HepG2 (cell line): ENCODE results near the gene UCN. TPM values are rescaled to one million over a fixed set of nuclear protein-coding genes. Genes with fewer than 3 reads are reported as not detected.

Experiments
- ATAC-seq: fragments of 200-7000 bp; cut with Tn5 transposase; 3 replicates; pipeline ENCODE4 v1.9.1; 2020; ENCODE audit warnings: mild to moderate bottlenecking, moderate library complexity
- BruUV-seq: library from RNA; stranded (reverse); fragments of 400-500 nt; replicated peaks from 2 replicates; lab custom pipeline; 2021; lab: Mats Ljungman, UMichigan
- CTCF ChIA-PET: fragments of 300-600 bp; formaldehyde crosslinking; extraction: SDS; loops from one replicate; lab custom pipeline; 2021; ENCODE audit warnings: low total read pairs, inconsistent platforms, low intra/inter-chr PET ratio; lab: Yijun Ruan, JAX
- POLR2A ChIA-PET: fragments of 350-600 bp; sonication (Branson Sonifier 250); formaldehyde crosslinking; loops from one replicate; lab custom pipeline; 2020; ENCODE audit warnings: antibody characterized with exemption, inconsistent platforms; lab: Yijun Ruan, JAX
- DNase-seq: peaks from one replicate; pipeline ENCODE4 v3.0.0-alpha.2; 2015; ENCODE audit warnings: low spot score
- FAIRE-seq: peaks from 3 replicates; lab custom pipeline; 2011; peaks lifted over from hg19 to GRCh38; lab: Jason Lieb, UNC
- H2AFZ ChIP-seq: one replicate; pipeline ENCODE4 v1.6.1; 2011; ENCODE audit warnings: low read length, inconsistent platforms
- H3K27ac ChIP-seq: fragments of 300-600 bp; 3 replicates; pipeline ENCODE4 v1.8.0; 2011; ENCODE audit warnings: mixed run types, mild to moderate bottlenecking, mixed read lengths, low read length, inconsistent platforms; ENCODE audit not compliant: insufficient read depth; ENCODE audit errors: extremely low read length
- H3K27me3 ChIP-seq, 2 experiments: fragments of 200-600 bp in 1 of 2; 2 replicates in 1 of 2; 3 replicates in 1 of 2; pipeline versions ENCODE4 v1.6.0 to v1.8.0; 2011; ENCODE audit warnings: low read length in 2 of 2, mild to moderate bottlenecking in 2 of 2, moderate library complexity in 2 of 2, inconsistent platforms in 1 of 2; ENCODE audit not compliant: insufficient read depth in 2 of 2, control insufficient read depth in 1 of 2
- H3K36me3 ChIP-seq, 2 experiments: fragments of 200-600 bp in 1 of 2; replicated peaks in 1 of 2; 2 replicates in 1 of 2; 3 replicates in 1 of 2; pipeline versions ENCODE4 v1.5.1 to v1.8.0; 2011; ENCODE audit warnings: low read length in 2 of 2, inconsistent platforms in 1 of 2; ENCODE audit not compliant: insufficient read depth in 2 of 2, control insufficient read depth in 1 of 2
- H3K4me1 ChIP-seq: 2 replicates; pipeline ENCODE4 v1.5.1; 2012; ENCODE audit warnings: low read length, inconsistent platforms; ENCODE audit not compliant: insufficient read depth
- H3K4me2 ChIP-seq: 2 replicates; pipeline ENCODE4 v1.6.0; 2011; ENCODE audit warnings: low read depth, low read length, inconsistent platforms
- H3K4me3 ChIP-seq, 3 experiments: fragments of 200-600 bp in 1 of 3; sonication (generic), shearing (Covaris generic) in 1 of 3; replicated peaks in 1 of 3; 2 replicates each; pipeline ENCODE4 v1.5.1; 2011 to 2016; ENCODE audit warnings: low read length in 3 of 3, inconsistent platforms in 2 of 3, low read depth in 2 of 3, mild to moderate bottlenecking in 2 of 3, control low read depth in 1 of 3, mixed read lengths in 1 of 3; ENCODE audit not compliant: insufficient read depth in 1 of 3
- H3K79me2 ChIP-seq: one replicate; pipeline ENCODE4 v1.6.1; 2011; ENCODE audit warnings: low read length, inconsistent platforms; ENCODE audit not compliant: insufficient read depth
- H3K9ac ChIP-seq: 2 replicates; pipeline ENCODE4 v1.6.0; 2011; ENCODE audit warnings: mild to moderate bottlenecking, low read depth, low read length, inconsistent platforms; ENCODE audit not compliant: insufficient read depth
- H3K9me3 ChIP-seq: 2 replicates; pipeline ENCODE4 v1.5.1; 2012; ENCODE audit warnings: mild to moderate bottlenecking, low read length
- H4K20me1 ChIP-seq: 2 replicates; pipeline ENCODE4 v1.6.0; 2011; ENCODE audit warnings: inconsistent platforms, mild to moderate bottlenecking, low read length, moderate library complexity; ENCODE audit not compliant: insufficient read depth
- AGO2 ChIP-seq: fragments of 200-400 bp; formaldehyde crosslinking; optimal IDR thresholded peaks from 2 replicates; pipeline ENCODE3; 2017; ENCODE audit warnings: mild to moderate bottlenecking, low read depth, low read length, moderate library complexity
- MYPOP ChIP-seq: sonication (generic); formaldehyde crosslinking; IDR thresholded peaks from 2 replicates; pipeline ENCODE4 v1.8.1; 2023; ENCODE audit warnings: mild to moderate bottlenecking, moderate library complexity, missing genetic modification reagents
- RORA ChIP-seq: sonication (generic); formaldehyde crosslinking; IDR thresholded peaks from 2 replicates; pipeline ENCODE4 v1.5.0; 2020; ENCODE audit warnings: mild to moderate bottlenecking, missing genetic modification reagents, moderate library complexity
- ZNF597 ChIP-seq: sonication (generic); formaldehyde crosslinking; IDR thresholded peaks from 2 replicates; pipeline ENCODE4 v1.5.0; 2020; ENCODE audit warnings: missing genetic modification reagents
- ZSCAN9 ChIP-seq: IDR thresholded peaks from 2 replicates; pipeline ENCODE4 v1.6.1; 2016; ENCODE audit warnings: borderline replicate concordance
- WGBS: methylation state at CpG from one replicate; pipeline ENCODE4 v1.1.6; 2017; ENCODE audit warnings: low lambda C conversion rate; 5-methylcytosine and 5-hydroxymethylcytosine counted together
- in situ Hi-C: cut with HindIII; loops from 2 replicates; pipeline ENCODE4 v1.10.0; 2017; ENCODE audit warnings: low pct_unique_long_range_greater_than_20kb; ENCODE audit not compliant: extremely low pct_ligation_motif_present
- intact Hi-C: fragments of 100-400 bp; cut with micrococcal nuclease; formaldehyde crosslinking; loops from one replicate; pipeline ENCODE4 v1.10.0; 2022; ENCODE audit not compliant: unreplicated experiment
- polyA plus RNA-seq, 8 experiments: library from polyadenylated mRNA; depleted of rRNA in 3 of 8; stranded (reverse) in 7 of 8; unstranded in 1 of 8; fragments of >200 nt; fragmentation: Illumina TruSeq in 4 of 8; extraction: Trizol in 4 of 8; gene quantifications; 2 replicates each; pipeline versions ENCODE4 v1.2.1 to v1.2.3, GENCODE V29; 2011 to 2016; ENCODE audit warnings: low read depth in 4 of 8, missing spikeins in 1 of 8, mixed read lengths in 1 of 8; ENCODE audit not compliant: insufficient read depth in 1 of 8
- total RNA-seq, 5 experiments: library from RNA; depleted of rRNA; stranded (reverse); fragments of >200 nt; fragmentation: Illumina TruSeq; extraction: Trizol; gene quantifications; 2 replicates each; pipeline ENCODE4 v1.2.3, GENCODE V29; 2016; ENCODE audit warnings: low read depth in 1 of 5

UCN gene
- total and polyA plus RNA-seq, 2 of the 13 experiments (the other 11 are each of a cell fraction or from before 2014, with no cell fraction given) = 1.2 to 2.3 TPM

GRCh38 chr2:27347641-27348040, 39.4 kb upstream of the UCN start (continued):
- TF ChIP-seq ZNF597 (CRISPR knock-in tag) = no peak
- no peak for TF ChIP-seq MYPOP (CRISPR knock-in tag)
- no peak for TF ChIP-seq RORA (CRISPR knock-in tag)
- TF ChIP-seq, all 625 proteins: peak for 0

- WGBS = 97% methylated on average over 7 of the region's 7 CpGs
- no peak for DNase-seq
- no peak for FAIRE-seq
- BruUV-seq = no TSS peak
- H3K4me1 ChIP-seq = no peaks in the 10 kb centered on the region
- CTCF ChIA-PET = no interaction called here
- POLR2A ChIA-PET = no interaction called here
- peaks cover 44 to 63% of the 10 kb centered on the region in 2 experiments for H3K36me3 ChIP-seq
- ATAC-seq = peak; percentile 14; the same call in 1 of the 3 replicates
- H3K9ac ChIP-seq = no peak overlapping the region
- no peaks in the 10 kb centered on the region for H3K79me2 ChIP-seq
- H3K4me3 ChIP-seq = no peak overlapping the region
- H4K20me1 ChIP-seq = no peaks in the 10 kb centered on the region
- in situ Hi-C loops (no loop called here), intact Hi-C loops (no loop called here)
- TF ChIP-seq ZSCAN9 (CRISPR knock-in tag) = no peak
- peak; percentile 16 for TF ChIP-seq AGO2
- no peak overlapping the region for H2AFZ ChIP-seq
- no peak overlapping the region for H3K4me2 ChIP-seq
- H3K27ac ChIP-seq = no peak overlapping the region
- no peaks in the 10 kb centered on the region for H3K27me3 ChIP-seq
- H3K9me3 ChIP-seq = no peaks in the 10 kb centered on the region
Measured at GRCh38 chr2:27336173-27336572, 27.9 kb upstream of the UCN start.
